Measurements from ENCODE around the gene SOX6. TPM values are rescaled to one million over a fixed set of nuclear protein-coding genes. Genes with fewer than 3 reads are reported as not detected.

SOX6 gene
- total RNA-seq, 1 donor from 2014 or later, result 34.6 TPM

DNA sequence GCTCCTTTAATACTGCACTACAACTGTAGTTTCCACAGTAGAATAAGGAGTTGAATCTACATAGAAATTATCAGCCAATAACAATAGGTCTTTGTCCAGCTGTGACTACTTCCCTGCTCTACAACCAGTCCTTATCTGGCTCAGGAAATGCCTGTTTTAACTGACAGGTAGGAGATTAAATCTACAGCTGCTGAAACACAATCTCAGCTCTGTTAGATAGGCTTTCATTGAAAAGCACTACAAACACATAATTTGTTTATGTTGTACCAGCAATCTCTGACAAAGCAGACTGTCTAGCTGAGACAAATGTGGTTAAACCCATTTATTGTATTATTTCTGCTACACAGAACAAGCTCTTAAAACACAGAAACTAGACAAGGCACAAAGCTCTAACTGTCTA lies 230.0 kb downstream of the SOX6 start:
- intact Hi-C loops (cut with DNase I), result no loop called here
- DNase-seq (ENCODE audit: low spot score), result no peak

DNA sequence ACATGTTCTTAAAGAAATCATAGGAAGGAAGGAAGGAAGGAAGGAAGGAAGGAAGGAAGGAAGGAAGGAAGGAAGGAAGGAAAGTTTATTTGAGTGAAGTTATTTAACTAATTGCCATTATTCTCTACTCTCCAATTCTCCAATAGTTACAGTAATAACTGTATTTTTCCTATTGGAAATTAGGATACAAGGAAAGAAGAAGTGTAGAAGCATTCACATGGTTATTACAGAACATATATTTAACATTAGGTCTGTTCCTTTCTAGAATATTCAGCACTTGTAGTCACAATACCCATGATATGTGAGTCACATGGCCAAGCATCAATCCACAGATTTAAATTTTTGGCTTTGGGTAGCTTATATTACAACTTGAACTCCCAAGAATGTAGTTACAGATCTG lies 230.6 kb downstream of the SOX6 start:
- intact Hi-C loops (cut with DNase I), result no loop called here
- no peak for DNase-seq (ENCODE audit: low spot score)

DNA sequence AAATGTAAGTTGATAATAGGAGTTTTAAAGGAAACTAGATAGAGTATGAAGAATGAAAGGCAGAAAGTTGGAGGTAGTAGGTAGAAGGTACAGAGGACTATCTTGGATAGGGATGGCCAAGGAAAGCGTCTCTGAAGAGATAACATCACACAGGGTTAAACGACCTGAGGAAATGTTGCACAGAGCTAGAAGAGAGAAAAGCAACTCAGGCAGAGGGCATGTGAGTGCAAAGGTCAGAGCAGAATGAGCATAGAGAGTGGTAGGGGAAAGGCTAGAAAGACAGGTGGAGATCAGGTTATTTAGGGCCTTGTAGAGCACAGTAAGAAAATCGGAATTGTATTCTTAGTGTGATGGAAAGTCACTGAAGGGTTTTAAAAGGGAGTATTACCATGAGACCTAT lies 232.0 kb downstream of the SOX6 start:
- intact Hi-C loops (cut with DNase I), result no loop called here
- DNase-seq (ENCODE audit: low spot score), result no peak

DNA sequence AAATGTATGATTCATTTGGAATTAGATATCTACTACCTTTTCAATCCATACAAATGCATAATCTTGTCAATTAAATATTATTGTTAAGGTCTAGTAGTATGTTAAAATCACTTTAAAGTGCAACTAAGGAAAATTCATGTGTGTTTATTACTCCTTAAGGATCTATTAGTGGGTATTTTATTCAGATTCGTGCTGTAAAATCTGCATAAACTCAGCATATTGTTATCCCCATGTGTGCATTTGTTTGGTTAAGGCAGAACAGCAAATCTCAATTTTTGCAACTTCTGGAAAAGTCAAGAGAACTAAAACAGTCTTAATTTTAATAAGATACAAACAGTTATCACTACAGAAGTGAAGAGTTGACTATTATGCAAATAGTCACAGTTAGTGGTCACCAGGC lies 234.5 kb downstream of the SOX6 start:
- intact Hi-C loops (cut with DNase I), result no loop called here
- no peak for DNase-seq (ENCODE audit: low spot score)

DNA sequence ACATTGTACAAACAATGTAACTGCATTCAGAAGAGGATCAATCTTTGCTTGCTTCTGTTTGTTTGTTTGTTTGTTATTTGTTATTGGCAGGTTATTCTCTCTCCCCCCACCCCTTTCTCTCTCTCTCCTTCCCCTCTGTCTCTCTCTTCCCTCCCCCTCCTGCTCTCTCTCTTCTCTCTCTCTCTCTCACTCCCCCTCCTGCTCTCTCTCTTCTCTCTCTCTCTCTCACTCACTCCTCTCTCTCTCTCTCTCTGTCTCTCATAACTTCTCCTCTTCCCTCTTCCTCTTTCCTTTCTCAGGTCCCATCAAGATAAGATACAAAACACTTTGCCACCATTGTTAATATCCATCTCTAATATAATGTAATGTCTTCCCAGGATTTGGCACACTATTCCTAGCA lies 236.3 kb downstream of the SOX6 start:
- intact Hi-C loops (cut with DNase I), result no loop called here
- no peak for DNase-seq (ENCODE audit: low spot score)

DNA sequence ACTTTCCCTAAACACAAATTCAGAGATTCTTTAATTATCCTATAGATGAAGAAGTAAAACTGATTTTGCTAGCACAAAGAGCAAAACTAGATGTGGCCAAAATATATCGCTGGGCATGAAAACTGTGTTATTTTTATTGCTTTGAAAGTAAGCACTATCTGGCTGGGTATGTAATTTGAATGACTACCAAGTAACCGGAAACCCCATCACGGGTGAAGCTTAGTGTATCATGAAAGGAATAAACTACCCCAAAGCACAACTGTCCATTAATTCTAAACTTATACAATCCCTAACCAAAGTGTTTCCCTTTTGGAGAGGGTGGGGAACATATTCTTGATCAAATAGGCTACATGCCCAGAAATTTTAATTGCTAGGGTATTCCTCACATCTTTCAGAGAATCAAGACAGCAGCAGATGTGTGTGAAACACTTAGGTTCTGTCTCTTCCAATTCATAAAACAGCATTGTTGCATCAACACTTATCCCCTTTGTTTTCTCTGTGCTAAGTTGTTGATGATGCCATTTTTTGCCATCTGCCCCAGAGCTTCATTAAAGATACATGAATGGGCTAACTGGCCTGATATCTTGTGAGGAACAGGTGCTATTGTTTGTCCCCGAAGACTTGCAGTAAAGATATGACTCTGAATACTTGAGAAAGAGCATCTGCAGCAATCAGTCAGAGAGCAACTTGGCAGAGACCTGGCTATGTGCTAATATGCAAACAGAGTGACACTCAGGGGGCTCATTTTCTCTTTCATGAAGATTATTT lies 238.2 kb downstream of the SOX6 start:
- DNase-seq (ENCODE audit: low spot score), result no peak
- intact Hi-C loops (cut with DNase I), result loop anchor here (10.0 kb wide), 1 partner anchor 293 kb away; no protein-coding TSS in a partner anchor

DNA sequence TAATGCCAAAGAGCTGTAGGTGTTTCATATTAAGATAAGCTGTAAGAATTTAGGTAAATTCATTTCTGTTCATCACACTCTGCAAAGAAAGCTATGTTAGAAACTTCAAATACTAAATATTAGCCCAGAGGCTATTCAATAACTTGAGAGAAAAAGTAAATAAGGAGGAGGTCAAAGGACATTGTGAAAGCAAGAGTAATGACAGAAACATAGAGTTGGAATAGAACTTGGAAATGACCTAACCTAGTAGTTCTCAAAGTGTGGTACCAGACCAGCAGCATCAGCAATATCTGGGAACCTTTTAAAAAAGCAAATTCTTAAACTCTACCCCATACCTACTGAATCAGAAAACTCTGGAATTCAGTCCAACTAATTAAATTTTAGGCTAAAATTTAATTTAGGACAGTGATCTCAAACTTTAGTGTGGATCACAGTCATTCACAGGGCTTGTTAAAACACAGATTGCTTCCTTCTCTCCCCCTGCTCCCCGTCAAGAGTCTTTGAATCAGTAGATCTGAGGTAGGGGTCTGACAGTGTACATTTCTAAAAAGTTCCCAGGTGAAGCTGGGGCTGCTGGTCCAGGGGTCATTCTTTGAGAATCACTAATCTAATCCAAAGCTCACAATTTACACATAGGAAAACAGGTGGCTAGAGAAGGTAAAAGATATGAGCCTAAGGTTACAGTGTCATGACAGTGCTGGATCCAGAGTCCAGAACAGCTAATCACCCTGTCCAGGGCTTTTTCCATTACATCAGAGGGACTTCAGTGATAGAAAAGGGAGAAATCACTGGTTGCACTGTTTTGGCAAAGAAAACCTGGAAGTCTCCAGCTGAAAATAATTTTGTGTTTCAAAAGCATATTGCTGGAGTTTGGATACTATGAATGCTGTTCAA lies 241.1 kb downstream of the SOX6 start:
- intact Hi-C loops (cut with DNase I), result loop anchor here (10.0 kb wide), 1 partner anchor 290 kb away; no protein-coding TSS in a partner anchor
- no peak for DNase-seq (ENCODE audit: low spot score)

DNA sequence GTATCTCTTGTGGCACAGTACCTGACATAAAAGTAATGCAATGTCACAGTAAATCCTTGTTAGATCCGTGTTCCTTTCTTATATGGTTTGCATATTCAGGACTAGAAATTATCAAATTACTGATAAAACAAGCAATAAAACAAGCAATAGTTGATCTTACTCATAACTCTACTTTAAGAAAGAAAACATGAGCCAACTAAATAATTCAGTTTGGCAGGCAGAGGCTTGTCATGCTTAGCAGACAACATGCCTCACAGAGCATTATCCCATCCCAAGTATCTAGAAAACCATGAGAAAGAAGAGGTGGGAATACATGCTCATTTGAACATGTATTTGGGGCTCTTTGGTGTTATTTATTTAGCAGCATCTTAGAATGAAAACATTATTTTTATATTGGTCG lies 241.9 kb downstream of the SOX6 start:
- intact Hi-C loops (cut with DNase I), result loop anchor here (10.0 kb wide), 1 partner anchor 290 kb away; no protein-coding TSS in a partner anchor

DNA sequence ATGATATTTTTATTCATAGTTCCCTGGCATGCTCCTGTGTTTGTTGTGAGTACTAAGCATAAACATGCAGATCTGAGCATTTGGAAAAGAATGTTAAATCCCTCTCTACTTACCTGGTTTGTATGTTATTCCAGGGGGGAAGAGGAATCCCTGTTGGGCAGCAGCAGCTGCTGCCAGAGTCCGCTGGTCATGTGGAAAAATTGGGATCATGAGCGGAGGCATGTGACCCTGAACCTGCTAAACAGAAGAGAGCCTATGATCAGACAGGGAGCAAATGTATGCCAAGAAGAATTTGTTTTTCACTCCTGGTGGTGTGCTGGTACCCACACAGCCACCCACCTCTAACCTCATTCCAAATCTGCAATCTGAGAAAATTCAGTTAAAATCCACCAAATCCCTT lies 244.7 kb downstream of the SOX6 start:
- no peak for DNase-seq (ENCODE audit: low spot score)

More for the DNA sequence above, 241.9 kb downstream of the SOX6 start:
- DNase-seq (ENCODE audit: low spot score), result no peak

DNA sequence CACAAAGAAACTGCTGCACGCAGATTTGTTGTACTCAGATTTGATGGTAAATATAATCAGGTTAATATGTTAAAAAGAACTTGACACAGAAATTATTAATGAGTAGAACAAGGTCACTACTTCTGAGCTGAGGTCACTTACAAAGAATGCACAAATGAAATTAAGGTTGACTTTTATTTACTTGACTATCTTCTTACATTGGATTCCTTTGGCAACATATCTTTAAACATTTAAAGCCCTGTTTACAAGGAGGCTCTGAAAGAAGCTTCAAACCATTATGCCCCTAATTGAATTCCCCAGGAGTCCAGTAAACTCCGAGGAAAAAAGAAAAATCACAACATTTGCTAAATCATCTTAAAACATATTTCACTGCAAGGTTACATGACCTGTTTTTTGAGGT lies 245.5 kb downstream of the SOX6 start:
- no peak for DNase-seq (ENCODE audit: low spot score)
- intact Hi-C loops (cut with DNase I), result loop anchor here (10.0 kb wide), 1 partner anchor 286 kb away; no protein-coding TSS in a partner anchor

More for the DNA sequence above, 244.7 kb downstream of the SOX6 start:
- intact Hi-C loops (cut with DNase I), result loop anchor here (10.0 kb wide), 1 partner anchor 287 kb away; no protein-coding TSS in a partner anchor

DNA sequence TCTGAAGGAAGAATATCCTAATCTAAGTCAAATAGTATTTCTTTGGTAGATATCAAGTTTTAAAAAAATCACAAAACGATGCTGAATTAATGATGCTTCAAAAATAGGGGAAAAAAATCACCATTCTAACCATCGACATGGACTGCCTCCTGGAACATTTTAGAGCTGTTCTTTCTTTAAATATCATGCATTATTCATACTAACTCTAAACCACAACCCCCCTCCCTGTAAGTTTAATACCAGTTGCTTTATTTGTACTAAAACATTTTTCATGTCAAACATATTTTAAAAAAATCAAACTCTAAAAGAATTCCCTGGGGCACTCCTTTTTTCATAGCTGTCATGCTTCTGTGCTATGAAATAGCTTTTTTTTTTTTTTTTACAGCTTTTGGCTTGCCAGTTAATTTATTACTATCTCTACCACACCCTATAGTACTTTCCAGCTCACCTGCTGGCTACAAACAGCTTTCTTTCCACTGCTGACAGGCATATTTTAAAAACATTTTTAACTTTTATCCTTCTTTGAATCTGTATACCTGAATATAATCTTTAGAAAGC lies 256.9 kb downstream of the SOX6 start:
- DNase-seq (ENCODE audit: low spot score), result no peak
- intact Hi-C loops (cut with DNase I), result no loop called here

DNA sequence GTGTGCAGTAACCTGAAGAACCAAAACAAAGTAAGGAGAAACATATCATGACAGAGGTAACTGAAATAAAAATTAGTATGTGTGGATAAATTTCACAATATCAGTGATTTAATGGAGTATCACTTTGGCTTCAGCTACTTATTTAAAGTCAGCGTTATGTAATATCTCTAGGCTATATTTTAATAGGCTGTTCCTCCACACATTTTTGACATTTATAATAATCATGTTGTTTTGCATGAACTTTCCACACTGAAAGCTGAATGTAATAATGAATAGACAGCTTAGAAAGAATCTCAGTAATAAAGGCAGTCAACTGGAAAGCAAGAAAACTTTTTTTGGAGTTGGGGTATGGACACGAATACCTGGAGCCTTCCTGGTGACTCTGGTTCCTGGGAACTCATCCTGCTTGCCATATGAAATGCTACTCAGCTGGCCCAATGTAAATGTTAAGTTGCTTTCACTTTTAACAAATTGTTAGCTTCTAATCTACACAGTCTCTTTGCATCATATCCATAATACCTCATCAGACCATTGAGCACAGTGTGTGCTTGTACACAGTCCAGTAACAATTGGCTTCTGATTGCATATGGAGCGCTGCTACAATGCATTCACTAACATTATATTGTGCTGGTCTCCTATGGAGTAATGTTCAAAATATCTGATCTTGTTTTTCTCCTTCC lies 257.7 kb downstream of the SOX6 start:
- no peak for DNase-seq (ENCODE audit: low spot score)
- intact Hi-C loops (cut with DNase I), result no loop called here

DNA sequence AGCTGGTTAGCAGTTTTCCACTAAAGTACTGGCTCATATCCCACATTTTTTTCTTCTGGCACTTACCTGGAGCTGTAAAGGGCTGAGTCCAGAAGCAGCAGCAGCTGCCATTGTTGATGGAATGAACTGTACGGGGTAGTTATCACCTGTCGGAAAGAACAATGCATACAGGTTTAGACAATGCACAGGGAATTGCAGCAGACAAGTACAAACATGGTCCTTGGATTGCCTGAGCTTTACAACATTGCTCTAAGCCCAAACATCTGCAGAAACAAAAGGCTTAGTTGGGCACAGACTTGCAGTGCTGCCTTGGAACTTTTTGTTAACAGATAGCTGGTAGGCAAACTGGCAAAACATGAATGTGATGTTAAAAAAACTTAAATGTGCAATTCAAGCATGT lies 258.8 kb downstream of the SOX6 start:
- no peak for DNase-seq (ENCODE audit: low spot score)
- intact Hi-C loops (cut with DNase I), result no loop called here

DNA sequence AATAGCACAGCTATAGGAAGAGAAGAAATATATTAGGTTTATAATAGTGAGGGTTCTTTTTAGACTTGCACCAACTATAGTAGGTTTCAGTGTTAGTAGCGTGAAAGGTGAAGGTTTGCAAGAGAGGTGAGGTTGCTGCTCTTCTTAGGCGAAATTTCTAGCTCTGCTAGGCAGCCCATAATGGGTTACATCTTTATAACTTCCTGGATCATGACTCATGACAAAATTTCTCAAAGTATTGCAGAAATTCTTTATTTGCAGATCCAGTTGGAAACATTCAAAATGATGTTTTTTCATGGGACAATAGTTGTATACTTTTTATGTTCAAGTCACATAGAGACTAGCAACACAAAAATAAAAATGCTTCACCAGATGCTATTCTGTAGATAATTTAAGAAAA lies 260.0 kb downstream of the SOX6 start:
- DNase-seq (ENCODE audit: low spot score), result no peak
- intact Hi-C loops (cut with DNase I), result no loop called here

DNA sequence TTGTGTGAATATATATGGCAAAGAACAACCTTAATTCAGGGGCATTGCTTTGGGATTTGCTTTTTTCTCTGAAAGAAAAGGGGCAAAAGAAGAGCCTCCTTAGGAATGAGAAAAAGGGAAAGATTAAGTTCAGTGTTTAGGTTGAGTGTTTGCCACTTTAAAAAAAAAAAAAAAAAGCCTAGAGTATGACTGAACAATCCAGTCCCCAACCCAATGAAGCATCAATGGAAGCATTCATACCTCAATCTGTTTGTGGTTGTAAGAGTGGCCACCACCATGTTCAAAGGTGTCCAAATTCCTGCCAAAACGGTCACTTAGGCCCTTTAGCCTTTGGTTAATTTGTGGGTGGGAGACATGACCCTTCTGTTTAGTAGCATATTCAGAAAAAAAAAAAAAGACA lies 260.6 kb downstream of the SOX6 start:
- DNase-seq (ENCODE audit: low spot score), result no peak
- intact Hi-C loops (cut with DNase I), result no loop called here

DNA sequence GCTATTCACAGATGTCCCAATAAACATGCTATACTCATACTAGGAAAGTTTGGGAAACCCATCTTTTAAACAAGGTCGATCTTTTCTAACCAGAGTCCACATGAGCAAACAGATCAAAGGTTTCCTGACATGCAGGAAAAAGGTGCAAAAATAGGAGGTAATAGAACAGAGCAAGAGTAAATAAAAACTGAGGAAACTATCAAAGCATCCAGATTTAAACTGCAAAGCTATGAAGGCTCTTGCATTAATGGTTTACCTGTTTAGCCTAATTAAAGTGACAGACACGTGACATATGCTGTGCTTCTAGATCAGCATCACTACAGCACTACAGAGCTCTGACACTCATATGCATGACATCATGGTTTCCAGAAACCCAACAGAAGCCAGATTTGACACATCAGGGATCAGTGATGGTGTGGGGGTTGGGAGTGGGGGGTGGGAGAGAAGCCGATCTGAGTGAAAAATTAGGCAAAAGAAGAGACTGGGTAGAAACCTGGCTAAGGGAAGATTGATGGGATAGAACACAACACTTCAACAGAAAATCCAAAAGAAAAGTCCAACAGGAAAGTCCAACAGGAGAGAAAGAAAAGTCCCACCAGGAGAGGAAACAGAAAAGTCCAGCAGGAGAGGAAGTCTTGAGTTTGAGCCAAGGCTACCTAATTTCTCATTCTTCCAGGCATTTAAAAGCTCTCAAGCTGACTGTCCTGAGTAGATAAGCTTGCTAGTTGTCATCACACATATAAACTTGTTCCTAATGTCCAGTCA lies 262.3 kb downstream of the SOX6 start:
- intact Hi-C loops (cut with DNase I), result no loop called here
- no peak for DNase-seq (ENCODE audit: low spot score)

DNA sequence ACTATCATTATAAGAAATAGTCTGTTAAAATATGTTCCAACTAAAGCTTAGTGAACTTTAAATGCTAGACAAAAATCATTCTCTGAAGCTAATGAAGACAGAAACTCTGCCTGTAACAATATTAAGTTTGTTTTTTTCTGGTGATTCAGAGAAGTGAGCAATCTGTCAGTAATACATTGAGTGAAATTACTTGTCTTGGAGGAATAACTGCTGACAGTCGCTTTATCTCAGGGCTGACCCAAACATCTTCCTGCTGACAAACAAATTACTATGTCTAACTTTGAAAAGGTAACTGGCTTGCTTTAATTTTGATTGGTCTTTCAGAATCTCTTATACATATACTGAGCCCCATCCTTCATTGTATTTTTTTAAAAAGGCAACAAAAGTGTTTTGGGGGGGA lies 264.5 kb downstream of the SOX6 start:
- no peak for DNase-seq (ENCODE audit: low spot score)
- intact Hi-C loops (cut with DNase I), result no loop called here

DNA sequence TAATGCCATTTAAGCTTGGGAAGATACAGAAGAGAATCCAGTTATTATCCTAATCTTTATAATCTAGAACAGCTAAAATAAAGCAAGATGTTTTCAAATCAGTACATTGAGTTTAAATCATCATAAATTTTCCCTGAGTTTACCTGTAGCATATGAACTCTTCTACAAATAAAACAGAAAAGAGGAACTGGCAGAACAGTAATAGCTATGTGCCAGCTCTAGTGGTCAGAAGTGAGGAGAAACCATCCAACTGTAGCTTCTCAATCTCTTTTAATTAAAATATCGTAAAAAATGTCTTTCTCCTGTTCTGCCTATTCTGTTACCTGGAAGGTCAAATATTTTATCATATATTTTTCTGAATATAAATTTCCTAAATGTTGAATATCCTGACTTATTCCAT lies 266.9 kb downstream of the SOX6 start:
- no peak for DNase-seq (ENCODE audit: low spot score)
- intact Hi-C loops (cut with DNase I), result no loop called here

DNA sequence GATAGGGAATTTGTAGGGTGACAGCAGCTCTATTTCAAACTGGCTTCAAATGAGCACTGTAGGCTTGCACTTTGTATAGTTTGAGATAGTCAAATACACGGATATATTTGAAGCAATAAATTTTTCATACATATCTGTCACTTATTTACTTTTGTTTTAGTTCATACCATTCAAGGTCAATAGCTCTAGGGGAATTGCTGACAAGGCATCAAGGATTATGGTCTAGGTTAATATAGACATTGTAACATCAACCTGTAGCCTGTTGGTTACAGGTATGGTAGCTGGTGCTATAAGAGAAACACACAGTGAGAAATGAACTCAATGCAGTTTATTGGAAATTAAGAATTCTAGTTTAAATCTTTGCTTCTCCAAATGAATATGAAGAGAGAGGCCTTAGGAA lies 267.6 kb downstream of the SOX6 start:
- no peak for DNase-seq (ENCODE audit: low spot score)
- intact Hi-C loops (cut with DNase I), result no loop called here
